Measurements from ENCODE around the gene EXOC5.
"Not testable (repeated sequence)": the region's sequence is repeated elsewhere in the genome, so short reads cannot be mapped to it uniquely, and the experiment has no call there.

Gene EXOC5

GRCh38 chr14:57205938-57206337 lies 62.8 kb downstream of the EXOC5 start:
- no peak for DNase-seq (ENCODE audit: extremely low spot score)
- ChIA-PET POLR2A (no interaction called here), CTCF (interaction anchor here (1.3 kb wide), 1 partner anchor 23 kb away, joined by 3 read pairs; no protein-coding TSS in a partner anchor)
- TF ChIP-seq CTCF (IDR thresholded peaks at IDR 0.05; ENCODE audit: control extremely low read depth, extremely low read depth, low read depth, missing control alignments) = no peak

- POLR2A ChIA-PET; DNase-seq (ENCODE audit: extremely low spot score): not testable (repeated sequence)
- CTCF ChIA-PET = interaction anchor here (1.0 kb wide), 1 partner anchor 713 kb away, joined by 3 read pairs; no protein-coding TSS in a partner anchor
Measured at GRCh38 chr14:57202672-57203071, 66.0 kb downstream of the EXOC5 start.

DNA sequence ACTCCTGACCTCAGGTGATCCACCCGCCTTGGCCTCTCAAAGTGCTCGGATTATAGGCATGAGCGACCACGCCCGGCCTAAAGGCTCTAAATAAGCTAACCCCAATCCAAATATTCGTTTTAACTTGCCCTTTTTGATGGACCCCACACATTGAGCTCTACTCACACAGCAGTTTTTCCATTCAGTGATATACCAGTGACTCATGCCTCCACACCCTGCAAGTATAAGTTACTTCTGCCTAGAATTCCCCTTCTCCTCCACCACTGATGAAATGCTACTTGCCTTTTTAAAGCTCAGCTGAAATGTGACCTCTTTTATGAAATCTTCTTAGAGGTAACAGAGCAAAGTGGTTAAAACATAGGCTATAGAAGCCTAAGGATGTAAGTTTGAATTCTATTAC lies 68.8 kb downstream of the EXOC5 start:
- POLR2A ChIA-PET = no interaction called here
- TF ChIP-seq CTCF (IDR thresholded peaks at IDR 0.05; ENCODE audit: control extremely low read depth, extremely low read depth, low read depth, missing control alignments) = no peak
- CTCF ChIA-PET = interaction anchor here (1.1 to 1.4 kb wide), 3 partner anchors 15 to 24 kb away, joined by 3 read pairs; no protein-coding TSS in a partner anchor
- DNase-seq (ENCODE audit: extremely low spot score) = no peak

DNA sequence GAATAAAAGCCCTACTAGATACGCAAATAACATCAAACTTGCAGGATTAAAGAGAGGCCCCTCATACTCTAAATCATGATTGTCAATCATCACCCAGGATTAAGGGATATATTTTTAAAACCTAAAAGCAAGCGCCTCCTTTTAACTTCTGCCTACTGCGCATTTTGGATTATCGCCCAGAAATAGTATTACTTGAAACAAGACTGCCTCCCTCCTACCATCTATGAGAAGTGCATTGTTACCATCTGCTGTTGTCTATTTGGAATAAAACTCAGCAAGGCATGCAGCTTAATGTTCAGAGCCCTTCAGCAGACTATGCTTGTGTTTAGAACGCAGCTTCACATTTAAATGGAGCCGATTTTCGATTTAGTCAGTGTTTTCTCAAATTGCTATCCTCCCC lies 79.6 kb downstream of the EXOC5 start:
- no peak for DNase-seq (ENCODE audit: extremely low spot score)
- CTCF ChIA-PET = no interaction called here
- TF ChIP-seq CTCF (IDR thresholded peaks at IDR 0.05; ENCODE audit: control extremely low read depth, extremely low read depth, low read depth, missing control alignments) = no peak
- POLR2A ChIA-PET = no interaction called here

- ChIA-PET POLR2A (no interaction called here), CTCF (interaction anchor here (0.9 to 2.5 kb wide), 6 partner anchors 10 to 692 kb away, joined by 3 to 22 read pairs (median 4); no protein-coding TSS in a partner anchor)
- DNase-seq (ENCODE audit: extremely low spot score) = peak; percentile 11
- TF ChIP-seq CTCF (IDR thresholded peaks at IDR 0.05; ENCODE audit: control extremely low read depth, extremely low read depth, low read depth, missing control alignments) = peak; percentile 65
Measured at GRCh38 chr14:57182760-57183503, 85.8 kb downstream of the EXOC5 start.

- TF ChIP-seq CTCF (IDR thresholded peaks at IDR 0.05; ENCODE audit: control extremely low read depth, extremely low read depth, low read depth, missing control alignments) = no peak
- ChIA-PET POLR2A (no interaction called here), CTCF (interaction anchor here (1.8 kb wide), 1 partner anchor 13 kb away, joined by 4 read pairs; no protein-coding TSS in a partner anchor)
- no peak for DNase-seq (ENCODE audit: extremely low spot score)
Measured at GRCh38 chr14:57179273-57179672, 89.4 kb downstream of the EXOC5 start.

DNA sequence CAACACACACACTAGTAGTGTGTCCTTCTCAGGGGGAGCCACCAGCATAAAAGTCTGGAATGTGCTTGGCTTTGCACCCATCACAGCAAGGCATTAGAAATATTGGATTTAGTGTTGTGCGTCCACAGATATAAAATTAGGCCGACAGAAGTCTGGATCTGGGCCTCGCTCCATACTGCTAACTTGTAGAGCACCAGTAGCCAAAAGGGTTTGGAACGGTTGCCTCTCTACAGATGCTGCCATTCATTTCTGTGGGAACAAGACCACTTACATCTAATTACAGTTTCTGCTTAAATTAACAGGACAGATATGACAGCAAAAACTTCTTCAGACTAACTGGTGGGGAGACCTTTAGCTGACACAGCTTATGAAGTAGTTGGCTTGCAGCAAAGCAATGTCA lies 94.2 kb downstream of the EXOC5 start:
- CTCF ChIA-PET = interaction anchor here (1.5 kb wide), 1 partner anchor 17 kb away, joined by 3 read pairs; no protein-coding TSS in a partner anchor
- no peak for DNase-seq (ENCODE audit: extremely low spot score)
- TF ChIP-seq CTCF (IDR thresholded peaks at IDR 0.05; ENCODE audit: control extremely low read depth, extremely low read depth, low read depth, missing control alignments) = no peak
- POLR2A ChIA-PET = no interaction called here

Measured in GM10248 (cell line).